Uterus (tissue), 2 donors: ENCODE results near the gene LRRC3.

Experiments used
- CTCF ChIP-seq, 4 experiments: fragments of 200-600 bp in 2 of 4; fragments of 450-650 bp in 2 of 4; sonication (generic) in 2 of 4; IDR thresholded peaks; one replicate each; pipeline ENCODE4 v1.5.1; 2016 to 2019; ENCODE audit warnings: antibody characterized with exemption in 4 of 4, mild to moderate bottlenecking in 2 of 4, moderate library complexity in 1 of 4
- POLR2A ChIP-seq, 2 donors: fragments of 450-650 bp; IDR thresholded peaks; one replicate each; pipeline ENCODE4 v1.6.1; 2016; ENCODE audit warnings: antibody characterized with exemption in 2 of 2, mild to moderate bottlenecking in 1 of 2, moderate library complexity in 1 of 2

GRCh38 chr21:44407493-44407892 is 47.8 kb upstream of the LRRC3 start:
- no peak for TF ChIP-seq CTCF (IDR thresholded peaks at IDR 0.05)
- no peak for TF ChIP-seq POLR2A (IDR thresholded peaks at IDR 0.05)
